Mammary epithelial cell (primary cell): Measurements from ENCODE around the gene RCSD1.

Source experiments
- CTCF ChIP-seq, 2 donors: IDR thresholded peaks in 1 of 2; conservative IDR thresholded peaks in 1 of 2; 2 replicates each; pipeline ENCODE4 v1.5.1; 2011 to 2012; ENCODE audit warnings: inconsistent platforms in 2 of 2, low read length in 2 of 2, mild to moderate bottlenecking in 2 of 2, control low read depth in 1 of 2, low read depth in 1 of 2; ENCODE audit not compliant: insufficient read depth in 1 of 2; ENCODE audit errors: extremely low read depth in 1 of 2
- EZH2 ChIP-seq: IDR thresholded peaks from 2 replicates; pipeline ENCODE4 v1.6.1; 2012; ENCODE audit warnings: low read length, inconsistent platforms, borderline replicate concordance

- TF ChIP-seq CTCF (conservative IDR thresholded peaks at IDR 0.05 in 1 of 2, IDR thresholded peaks at IDR 0.05 in 1 of 2; ENCODE audit: extremely low read depth in 1 of 2, insufficient read depth in 1 of 2, low read depth in 1 of 2, low read length in 2 of 2) (no peak), EZH2 (no peak)
Observed at GRCh38 chr1:167675440-167675839, 45.4 kb downstream of the RCSD1 start.
